GM12875 (cell line): Measurements from ENCODE around the gene FMN1.

Experiments used
- H3K4me3 ChIP-seq: one replicate; pipeline ENCODE4 v1.5.1; 2011; ENCODE audit warnings: low read depth, low read length, control low read depth
- TF ChIP-seq, protein P1 (sequence below): IDR thresholded peaks from 2 replicates; pipeline ENCODE4 v1.5.1; 2011; ENCODE audit warnings: low read depth, mild to moderate bottlenecking, control low read depth, inconsistent platforms, low read length, moderate library complexity, borderline replicate concordance; ENCODE audit not compliant: insufficient read depth

FMN1 gene

GRCh38 chr15:33149919-33150318, 44.6 kb downstream of the FMN1 start:
- H3K4me3 ChIP-seq = no peak overlapping the region
- TF ChIP-seq, protein P1, sequence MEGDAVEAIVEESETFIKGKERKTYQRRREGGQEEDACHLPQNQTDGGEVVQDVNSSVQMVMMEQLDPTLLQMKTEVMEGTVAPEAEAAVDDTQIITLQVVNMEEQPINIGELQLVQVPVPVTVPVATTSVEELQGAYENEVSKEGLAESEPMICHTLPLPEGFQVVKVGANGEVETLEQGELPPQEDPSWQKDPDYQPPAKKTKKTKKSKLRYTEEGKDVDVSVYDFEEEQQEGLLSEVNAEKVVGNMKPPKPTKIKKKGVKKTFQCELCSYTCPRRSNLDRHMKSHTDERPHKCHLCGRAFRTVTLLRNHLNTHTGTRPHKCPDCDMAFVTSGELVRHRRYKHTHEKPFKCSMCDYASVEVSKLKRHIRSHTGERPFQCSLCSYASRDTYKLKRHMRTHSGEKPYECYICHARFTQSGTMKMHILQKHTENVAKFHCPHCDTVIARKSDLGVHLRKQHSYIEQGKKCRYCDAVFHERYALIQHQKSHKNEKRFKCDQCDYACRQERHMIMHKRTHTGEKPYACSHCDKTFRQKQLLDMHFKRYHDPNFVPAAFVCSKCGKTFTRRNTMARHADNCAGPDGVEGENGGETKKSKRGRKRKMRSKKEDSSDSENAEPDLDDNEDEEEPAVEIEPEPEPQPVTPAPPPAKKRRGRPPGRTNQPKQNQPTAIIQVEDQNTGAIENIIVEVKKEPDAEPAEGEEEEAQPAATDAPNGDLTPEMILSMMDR = no peak

DNA sequence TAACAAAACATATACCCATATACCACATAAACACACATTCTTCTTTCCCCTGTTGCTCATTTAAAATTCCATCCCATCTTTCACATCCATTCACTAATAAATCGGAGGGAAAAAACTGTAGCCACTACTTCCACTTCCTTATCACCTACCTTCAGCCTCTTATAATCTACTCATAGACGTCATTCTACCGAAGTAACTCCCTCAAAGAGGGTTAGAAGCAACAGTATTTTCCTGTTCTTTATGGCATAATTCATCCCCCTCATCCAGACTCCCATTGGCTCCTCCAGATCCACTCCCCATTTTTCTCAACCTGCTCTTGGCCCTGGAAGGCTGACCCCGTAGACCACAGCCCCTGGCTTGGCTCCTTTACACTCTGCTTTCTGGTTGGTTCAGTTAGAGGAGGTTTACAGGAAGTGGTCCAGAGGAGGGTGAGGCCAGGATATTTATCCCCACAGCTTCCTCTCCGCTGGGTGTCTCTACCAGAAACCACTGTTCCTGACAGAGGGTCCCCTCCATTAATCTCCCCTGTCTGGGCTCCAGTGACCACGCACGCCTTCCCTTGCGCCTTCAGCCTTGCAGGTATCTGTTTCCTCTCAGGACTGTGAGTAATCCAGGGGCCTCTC, 46.3 kb downstream of the FMN1 start:
- H3K4me3 ChIP-seq = no peak overlapping the region
- TF ChIP-seq, protein P1 = no peak

DNA sequence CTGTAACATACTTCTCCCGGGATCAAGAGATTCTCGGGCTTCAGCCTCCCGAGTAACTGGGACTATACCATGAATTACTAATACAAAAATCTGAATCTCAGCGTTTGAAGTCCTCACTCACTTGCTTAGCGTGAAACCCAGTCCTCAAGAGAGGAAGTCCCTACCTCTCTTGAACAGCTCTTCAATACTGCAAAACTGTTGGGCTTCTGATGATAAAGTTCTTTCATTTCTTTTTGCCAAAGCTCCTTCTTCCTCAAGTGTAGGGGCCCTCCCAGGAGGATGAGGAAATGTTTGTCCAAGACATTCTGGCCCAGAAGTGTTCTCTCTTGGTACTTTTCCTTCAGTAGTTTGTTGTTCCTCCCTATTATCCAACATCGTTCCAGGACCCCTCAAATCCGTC, 48.5 kb downstream of the FMN1 start:
- TF ChIP-seq, protein P1 = no peak
- no peak overlapping the region for H3K4me3 ChIP-seq

DNA sequence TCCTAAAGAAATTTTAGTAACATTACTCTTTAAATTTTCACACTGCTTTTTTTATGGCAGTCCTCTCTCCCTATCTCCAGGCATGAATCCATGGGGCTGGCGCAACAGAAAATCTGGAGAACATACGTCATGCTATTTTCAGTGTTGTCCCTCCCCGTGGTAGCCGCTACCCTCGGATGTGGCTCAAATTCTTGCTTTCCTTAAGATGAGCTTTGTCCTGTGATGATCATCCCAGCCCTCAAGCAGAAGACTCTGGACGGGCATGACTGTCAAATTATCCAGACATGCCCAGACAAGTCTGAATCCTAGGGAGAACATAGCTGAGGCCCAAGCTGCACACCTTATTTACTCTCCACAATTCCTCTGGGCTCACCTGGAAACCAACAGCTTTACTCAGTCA, 49.1 kb downstream of the FMN1 start:
- TF ChIP-seq, protein P1 = no peak
- no peak overlapping the region for H3K4me3 ChIP-seq

DNA sequence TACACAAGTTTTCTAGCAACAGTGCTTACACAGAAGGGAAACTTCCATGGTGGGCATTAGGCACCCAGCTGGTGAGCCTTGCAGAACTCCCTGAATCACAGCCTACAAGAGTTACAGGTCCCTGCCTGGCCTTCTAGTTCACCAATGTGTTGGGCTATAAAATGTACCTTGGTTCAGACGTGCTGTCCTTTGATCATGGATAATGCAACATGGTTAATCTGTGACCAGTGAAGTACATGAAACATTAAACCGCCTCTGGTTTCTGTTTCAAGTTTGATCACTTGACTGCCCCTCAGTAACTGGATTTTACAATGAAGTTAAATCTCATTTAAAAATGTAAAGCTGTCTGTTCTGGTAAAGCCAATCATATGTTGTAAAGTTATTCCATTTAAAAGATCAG, 51.8 kb downstream of the FMN1 start:
- TF ChIP-seq, protein P1 = no peak
- H3K4me3 ChIP-seq = no peak overlapping the region

GRCh38 chr15:33138000-33138399, 56.5 kb downstream of the FMN1 start:
- H3K4me3 ChIP-seq = no peak overlapping the region
- TF ChIP-seq, protein P1 = no peak

DNA sequence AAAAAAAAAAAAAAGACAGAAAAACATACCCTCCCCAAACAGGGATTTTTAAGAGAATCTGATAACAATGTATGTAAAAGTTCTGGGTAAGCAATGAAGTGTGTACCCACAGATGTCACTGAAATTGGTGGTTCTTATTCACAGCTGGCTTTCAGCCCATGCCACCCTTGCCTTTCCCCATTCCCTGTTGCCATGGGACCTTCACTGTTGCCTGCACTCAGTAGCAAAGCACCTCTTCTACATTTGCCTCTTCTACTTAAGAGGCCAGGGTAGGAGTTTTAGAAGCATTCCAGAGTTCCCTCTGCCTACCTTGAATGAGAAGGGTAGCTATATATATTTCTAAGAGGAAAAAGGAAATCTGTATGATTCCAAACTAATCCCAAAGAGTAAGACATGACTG, 57.4 kb downstream of the FMN1 start:
- TF ChIP-seq, protein P1 = no peak
- H3K4me3 ChIP-seq = no peak overlapping the region
